GM21367 (cell line): Measurements from ENCODE around the gene HBB.

Experiments used
- ATAC-seq: cut with Tn5 transposase; IDR thresholded peaks from one replicate; pipeline ENCODE4 v1.9.1; 2021; ENCODE audit not compliant: unreplicated experiment

Gene HBB

GRCh38 chr11:5247472-5248192 lies 20.8 kb upstream of the HBB start:
- ATAC-seq = no peak

GRCh38 chr11:5246772-5247471 lies 20.1 kb upstream of the HBB start:
- ATAC-seq = no peak

DNA sequence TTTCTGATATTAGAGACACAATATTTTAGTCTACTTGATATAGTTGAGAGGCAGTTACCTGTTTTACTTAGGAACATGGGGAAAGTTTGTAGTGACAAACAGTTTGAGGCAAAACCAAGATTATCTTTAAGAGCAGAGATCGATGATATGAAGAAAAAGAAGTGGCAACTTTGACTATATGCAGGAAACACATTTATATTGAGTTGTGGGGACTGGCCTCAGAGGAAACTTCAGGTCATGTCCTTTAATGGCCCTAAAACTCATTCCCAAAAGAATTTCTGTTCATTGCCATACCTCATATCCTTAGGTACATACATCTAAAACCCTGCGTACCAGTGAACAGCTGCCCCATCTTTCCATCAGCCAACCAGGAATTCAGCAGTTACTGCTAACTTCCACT lies 18.3 kb upstream of the HBB start:
- no peak for ATAC-seq

- ATAC-seq = no peak
These were observed 16.9 kb upstream of the HBB start for GRCh38 chr11:5243816-5244180.

DNA sequence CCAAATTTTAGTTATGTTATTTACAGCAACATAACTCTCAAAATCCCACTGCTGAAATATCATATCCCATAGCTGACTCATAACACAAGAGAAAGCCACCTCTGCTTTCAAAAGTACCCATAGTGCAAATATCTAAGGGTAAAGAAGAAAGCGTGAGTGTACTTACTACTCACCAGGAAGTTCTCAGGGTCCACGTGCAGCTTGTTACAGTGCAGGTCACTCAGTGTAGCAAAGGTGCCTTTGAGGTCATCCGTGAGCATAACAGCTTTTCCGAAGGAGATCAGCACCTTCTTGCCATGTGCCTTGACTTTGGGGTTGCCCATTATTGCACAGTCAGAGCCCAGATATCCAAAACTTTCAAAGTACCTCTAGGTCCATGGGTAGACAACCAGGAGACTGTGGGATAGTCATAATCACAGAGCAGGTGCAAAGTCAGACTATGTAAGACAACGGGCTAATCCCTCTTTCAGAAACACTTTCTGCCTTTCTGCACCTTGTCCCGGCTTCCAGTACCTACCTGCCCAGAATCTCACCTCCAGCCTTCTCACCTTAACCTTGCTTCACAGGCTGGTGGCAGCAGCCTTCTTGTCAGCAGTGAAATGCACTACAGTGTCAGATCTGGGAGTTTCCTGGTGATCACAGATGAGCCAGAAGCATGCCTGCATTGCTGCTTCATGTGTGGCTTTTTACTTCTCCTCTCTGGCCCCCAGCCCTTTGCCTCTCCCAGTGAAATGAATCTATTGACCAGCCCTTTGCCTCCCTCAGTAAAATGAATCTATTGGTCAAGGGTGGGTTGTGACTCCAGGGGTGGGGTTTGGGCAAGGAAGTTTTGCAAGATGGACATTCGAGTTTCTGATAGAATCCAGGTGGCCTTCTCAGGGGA lies 16.3 kb upstream of the HBB start:
- ATAC-seq = no peak

- no peak for ATAC-seq
These were observed 15.3 kb upstream of the HBB start for GRCh38 chr11:5242208-5242607.

GRCh38 chr11:5241458-5241857 lies 14.6 kb upstream of the HBB start:
- no peak for ATAC-seq

- no peak for ATAC-seq
These were observed 13.6 kb upstream of the HBB start for GRCh38 chr11:5240458-5240857.

GRCh38 chr11:5240056-5240455 lies 13.2 kb upstream of the HBB start:
- ATAC-seq = no peak

DNA sequence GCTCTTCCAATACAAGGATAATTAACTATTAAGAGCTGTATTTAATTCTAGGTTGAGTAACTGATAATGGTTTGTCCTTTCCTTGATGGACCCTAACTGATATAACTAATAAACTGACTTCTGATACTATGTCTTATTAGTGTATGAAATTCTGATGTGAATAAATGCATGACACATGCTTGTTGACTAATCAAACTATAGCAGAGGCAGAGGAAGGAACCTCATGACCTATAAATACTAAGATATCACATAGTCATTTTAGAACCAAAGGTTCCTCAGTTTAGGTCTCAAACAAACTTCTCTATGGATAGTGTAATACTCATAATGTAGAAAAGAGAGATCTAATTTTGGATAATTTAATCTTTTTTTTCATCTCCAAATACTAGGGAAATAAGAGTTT lies 12.2 kb upstream of the HBB start:
- no peak for ATAC-seq

DNA sequence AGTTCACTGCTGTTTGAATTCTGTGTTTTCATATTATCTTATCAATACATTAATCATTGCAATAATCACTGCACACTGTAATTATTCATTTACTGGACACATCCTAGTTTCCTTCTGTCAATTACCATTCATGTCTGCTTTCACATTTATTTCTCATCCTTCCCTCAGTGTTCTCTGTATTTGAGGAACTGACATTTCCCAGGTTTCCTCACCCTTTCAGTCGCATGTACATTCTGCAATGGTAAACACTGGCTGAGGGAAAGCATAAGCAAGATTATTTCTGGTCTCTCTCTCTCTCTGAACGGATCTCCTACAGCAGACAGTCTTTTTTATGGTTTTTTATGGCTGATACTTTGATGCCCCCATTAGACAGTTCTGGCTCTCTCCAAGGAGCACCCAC lies 11.6 kb upstream of the HBB start:
- no peak for ATAC-seq

GRCh38 chr11:5237420-5237819 lies 10.5 kb upstream of the HBB start:
- no peak for ATAC-seq

DNA sequence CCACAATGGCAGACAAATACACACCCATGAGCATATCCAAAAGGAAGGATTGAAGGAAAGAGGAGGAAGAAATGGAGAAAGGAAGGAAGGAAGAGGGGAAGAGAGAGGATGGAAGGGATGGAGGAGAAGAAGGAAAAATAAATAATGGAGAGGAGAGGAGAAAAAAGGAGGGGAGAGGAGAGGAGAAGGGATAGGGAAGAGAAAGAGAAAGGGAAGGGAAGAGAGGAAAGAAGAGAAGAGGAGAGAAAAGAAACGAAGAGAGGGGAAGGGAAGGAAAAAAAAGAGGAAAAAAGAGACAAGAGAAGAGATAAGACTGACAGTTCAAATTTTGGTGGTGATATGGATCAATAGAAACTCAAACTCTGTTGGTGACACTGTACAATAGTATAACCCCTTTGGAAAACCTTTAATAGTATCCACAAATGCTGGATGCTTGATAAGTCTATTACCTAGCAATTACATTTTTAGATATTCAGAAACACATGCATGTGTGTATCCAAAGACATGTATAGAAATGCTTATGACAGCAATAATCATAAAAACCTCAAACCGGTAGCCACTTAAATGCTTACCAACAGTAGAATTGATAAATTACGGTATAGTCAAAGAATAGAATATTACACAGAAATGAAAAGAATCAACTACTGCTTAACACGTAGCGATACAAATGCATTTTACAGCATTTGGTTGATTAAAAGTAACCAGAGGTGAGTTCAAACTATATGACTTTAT lies 8.7 kb upstream of the HBB start:
- no peak for ATAC-seq

GRCh38 chr11:5234381-5234834 lies 7.5 kb upstream of the HBB start, which contains the start of gene HBD:
Gene HBD (minus strand): TSS chr11:5234483. CDS start chr11:5234433, 50 bp downstream.
- peak; percentile 66 for ATAC-seq

DNA sequence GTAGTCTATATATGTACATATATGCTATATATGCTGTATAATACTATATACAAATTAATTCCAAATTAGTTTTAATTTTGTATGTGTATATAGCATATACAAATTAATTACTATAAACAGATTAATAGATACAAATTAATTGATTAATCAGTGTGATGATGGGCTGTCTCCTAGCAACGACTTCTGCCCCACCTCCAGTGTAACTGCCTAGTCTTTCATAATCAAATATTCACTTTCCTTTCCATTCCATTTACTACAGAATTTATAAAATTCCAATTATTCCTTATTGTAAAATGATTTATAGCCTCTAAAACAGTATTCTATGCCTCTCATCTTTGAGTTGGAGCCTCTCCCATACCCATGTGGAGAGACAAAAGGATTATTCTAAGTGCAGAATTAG lies 6.4 kb upstream of the HBB start:
- no peak for ATAC-seq

DNA sequence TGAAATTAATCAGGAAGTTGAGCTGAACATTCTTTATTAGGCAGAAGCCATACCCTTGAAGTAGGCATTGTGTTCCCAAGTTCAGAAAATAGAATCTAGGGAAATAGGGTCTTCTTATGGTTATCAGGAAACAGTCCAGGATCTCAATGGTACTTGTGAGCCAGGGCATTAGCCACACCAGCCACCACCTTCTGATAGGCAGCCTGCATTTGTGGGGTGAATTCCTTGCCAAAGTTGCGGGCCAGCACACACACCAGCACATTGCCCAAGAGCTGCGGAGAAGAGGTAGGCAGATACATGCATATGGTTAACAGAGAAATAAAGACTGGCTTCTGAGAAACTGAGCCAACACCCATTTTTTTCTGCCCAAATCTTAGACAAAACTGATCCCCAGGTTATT lies 6.0 kb upstream of the HBB start:
- ATAC-seq = no peak

- ATAC-seq = no peak
These were observed 5.3 kb upstream of the HBB start for GRCh38 chr11:5232176-5232575.

DNA sequence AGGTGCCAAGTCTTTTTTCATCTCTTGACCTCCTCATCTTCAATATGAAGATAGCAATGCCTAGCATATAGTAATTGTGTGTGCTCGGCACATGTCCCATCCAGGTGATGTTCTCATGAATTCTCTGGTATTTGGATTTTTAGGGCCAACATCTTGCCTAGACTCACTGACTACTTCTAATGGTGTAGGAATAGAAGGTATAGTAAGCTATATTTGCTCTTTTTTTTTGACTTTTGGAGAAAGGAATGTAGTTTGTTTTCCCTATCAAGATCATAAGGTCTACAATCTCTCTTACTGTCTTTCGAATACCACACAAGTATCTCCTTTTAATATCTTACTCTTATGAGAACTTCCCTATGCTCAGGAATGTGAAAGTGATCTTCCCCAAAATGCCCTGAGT lies 4.2 kb upstream of the HBB start:
- no peak for ATAC-seq

DNA sequence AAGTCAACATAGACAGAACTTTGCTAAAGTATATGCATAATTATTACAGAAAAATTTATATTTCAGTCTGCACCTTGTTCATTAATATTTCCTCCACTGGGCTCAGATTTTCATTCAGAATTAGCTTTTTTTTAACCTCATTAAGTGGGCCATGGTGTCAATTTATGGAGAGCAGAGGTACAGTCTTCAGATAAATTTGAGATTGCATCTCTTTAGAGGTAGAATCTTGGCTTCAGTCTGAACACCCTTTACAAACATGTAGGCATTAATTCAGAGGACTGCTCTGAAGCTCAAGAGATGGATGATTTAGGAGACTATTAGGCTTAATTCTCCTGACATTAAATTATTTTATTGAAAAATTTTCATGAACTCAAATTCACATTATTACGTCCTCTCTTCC lies 3.4 kb upstream of the HBB start:
- ATAC-seq = no peak

- no peak for ATAC-seq
These were observed 2.9 kb upstream of the HBB start for GRCh38 chr11:5229796-5230195.

DNA sequence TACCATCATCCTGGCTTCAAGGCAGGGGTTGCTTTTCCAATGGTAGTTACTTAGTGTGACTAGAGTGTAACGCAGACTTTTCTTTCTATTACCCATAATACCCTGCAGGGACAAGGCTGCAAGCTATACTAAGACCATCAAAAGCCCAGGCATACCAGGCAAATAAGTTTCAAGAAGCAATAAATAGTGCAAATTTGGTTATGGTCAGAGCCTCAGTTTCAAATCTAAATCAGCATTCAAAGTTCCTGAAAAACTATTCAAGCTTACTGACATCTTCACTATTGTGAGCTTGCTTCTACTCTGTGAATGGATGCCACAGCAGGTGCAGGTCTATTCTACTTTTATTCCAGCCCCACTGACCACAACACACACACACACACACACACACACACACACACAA lies 2.5 kb upstream of the HBB start:
- no peak for ATAC-seq
